ENCODE results near the gene ITPRIP.

- TF ChIP-seq CTCF (conservative IDR thresholded peaks at IDR 0.05 in 1 of 2, IDR thresholded peaks at IDR 0.05 in 1 of 2; ENCODE audit: extremely low read depth in 1 of 2, insufficient read depth in 1 of 2, low read depth in 1 of 2, low read length in 2 of 2) (no peak), EZH2 (IDR thresholded peaks at IDR 0.05; ENCODE audit: borderline replicate concordance, low read length) (no peak)
These were observed 9.7 kb downstream of the ITPRIP start for GRCh38 chr10:104328646-104328895.

Data from mammary epithelial cell (primary cell).